CD4-positive, alpha-beta T cell treated with Interleukin-2 at 100 ng/mL for 4 hours (primary cell): ENCODE results near the gene HRH3.

Source experiments
- DNase-seq: peaks from one replicate; pipeline ENCODE4 v3.0.0-alpha.2; 2020; ENCODE audit warnings: low spot score

Gene HRH3

GRCh38 chr20:62229667-62230066 lies 9.6 kb upstream of the HRH3 start:
- no peak for DNase-seq

- DNase-seq, result no peak
These were observed 9.0 kb upstream of the HRH3 start for GRCh38 chr20:62228982-62229545.

GRCh38 chr20:62227977-62228958 lies 8.2 kb upstream of the HRH3 start:
- DNase-seq, result no peak

- DNase-seq, result no peak
These were observed 7.5 kb upstream of the HRH3 start for GRCh38 chr20:62227591-62227976.

GRCh38 chr20:62226707-62227590 lies 6.9 kb upstream of the HRH3 start:
- no peak for DNase-seq

GRCh38 chr20:62225820-62226635 lies 6.0 kb upstream of the HRH3 start:
- no peak for DNase-seq

- DNase-seq, result no peak
These were observed 4.9 kb upstream of the HRH3 start for GRCh38 chr20:62225026-62225425.

- no peak for DNase-seq
These were observed 4.2 kb upstream of the HRH3 start for GRCh38 chr20:62224113-62224855.

- DNase-seq, result no peak
These were observed 3.5 kb upstream of the HRH3 start for GRCh38 chr20:62223571-62223970.

- DNase-seq, result no peak
These were observed 2.9 kb upstream of the HRH3 start for GRCh38 chr20:62222972-62223371.

- no peak for DNase-seq
These were observed 2.3 kb upstream of the HRH3 start for GRCh38 chr20:62222266-62222850.

- no peak for DNase-seq
These were observed 839 bp upstream of the HRH3 start for GRCh38 chr20:62220666-62221568.

GRCh38 chr20:62219101-62219991 lies 732 bp downstream of the HRH3 start:
- no peak for DNase-seq

- DNase-seq, result no peak
These were observed 1.9 kb downstream of the HRH3 start for GRCh38 chr20:62217913-62218773.

- DNase-seq, result no peak
These were observed 3.2 kb downstream of the HRH3 start for GRCh38 chr20:62216636-62217566.

- no peak for DNase-seq
These were observed 4.0 kb downstream of the HRH3 start for GRCh38 chr20:62215991-62216635.
